K562 (cell line): ENCODE results near the gene RPS6KA2. TPM values are rescaled to one million over a fixed set of nuclear protein-coding genes. Genes with fewer than 3 reads are reported as not detected.

ENCODE experiments used
- ATAC-seq: fragments of 200-7000 bp; cut with Tn5 transposase; 3 replicates; pipeline ENCODE4 v1.9.1; 2020; ENCODE audit warnings: moderate library complexity
- BruUV-seq: library from RNA; stranded (reverse); fragments of 400-500 nt; replicated peaks from 2 replicates; lab custom pipeline; 2021; lab: Mats Ljungman, UMichigan
- CTCF ChIA-PET: fragments of 300-600 bp; formaldehyde crosslinking; extraction: SDS; loops from one replicate; lab custom pipeline; 2021; ENCODE audit warnings: low intra/inter-chr PET ratio; lab: Yijun Ruan, JAX
- POLR2A ChIA-PET: fragments of 300-600, 350-650 bp; sonication (Branson Sonifier 250); formaldehyde crosslinking; extraction: SDS; loops from one replicate; lab custom pipeline; 2021; ENCODE audit warnings: antibody characterized with exemption, inconsistent platforms; lab: Yijun Ruan, JAX
- DNase-seq, 4 experiments: peaks; one replicate each; pipeline versions ENCODE4 v3.0.0 to v3.0.0-alpha.2; 2011 to 2018; ENCODE audit warnings: low spot score in 3 of 4, mixed read lengths in 3 of 4; ENCODE audit errors: extremely low read depth in 1 of 4
- FAIRE-seq: peaks from 2 replicates; lab custom pipeline; 2011; peaks lifted over from hg19 to GRCh38; lab: Jason Lieb, UNC
- H2AFZ ChIP-seq: 2 replicates; pipeline ENCODE4 v1.6.0; 2011; ENCODE audit warnings: low read depth, low read length, control low read depth, inconsistent platforms
- H3K27ac ChIP-seq: fragments of 200-600 bp; 3 replicates; pipeline ENCODE4 v1.8.0; 2011; ENCODE audit warnings: low read depth, mild to moderate bottlenecking, control low read depth, inconsistent platforms, low read length, moderate library complexity, mixed read lengths; ENCODE audit errors: extremely low read depth
- H3K27me3 ChIP-seq, 2 experiments: fragments of 300-600 bp in 1 of 2; 2 replicates in 1 of 2; 3 replicates in 1 of 2; pipeline versions ENCODE4 v1.6.0 to v1.8.0; 2011; ENCODE audit warnings: inconsistent platforms in 2 of 2, low read length in 2 of 2, mild to moderate bottlenecking in 1 of 2, mixed read lengths in 1 of 2, moderate library complexity in 1 of 2; ENCODE audit not compliant: control insufficient read depth in 2 of 2, insufficient read depth in 2 of 2
- H3K36me3 ChIP-seq: fragments of 300-600 bp; 3 replicates; pipeline ENCODE4 v1.8.0; 2011; ENCODE audit warnings: mild to moderate bottlenecking, low read length, inconsistent platforms; ENCODE audit not compliant: control insufficient read depth, insufficient read depth
- H3K4me1 ChIP-seq, 2 experiments: fragments of 200-600 bp in 1 of 2; replicated peaks in 1 of 2; 2 replicates in 1 of 2; 3 replicates in 1 of 2; pipeline versions ENCODE4 v1.5.1 to v1.8.0; 2011; ENCODE audit warnings: inconsistent platforms in 2 of 2, low read length in 2 of 2, mild to moderate bottlenecking in 1 of 2, mixed read lengths in 1 of 2, moderate library complexity in 1 of 2; ENCODE audit not compliant: control insufficient read depth in 2 of 2, insufficient read depth in 2 of 2
- H3K4me2 ChIP-seq: 2 replicates; pipeline ENCODE4 v1.6.1; 2011; ENCODE audit warnings: low read length, control low read depth, inconsistent platforms, mixed read lengths; ENCODE audit not compliant: insufficient read depth
- H3K4me3 ChIP-seq: fragments of 200-600 bp; sonication (generic), shearing (Covaris generic); 2 replicates; pipeline ENCODE4 v1.5.1; 2016; ENCODE audit warnings: control low read depth, inconsistent platforms
- H3K79me2 ChIP-seq: fragments of 200-600 bp; 3 replicates; pipeline ENCODE4 v1.8.0; 2011; ENCODE audit warnings: low read length, inconsistent platforms; ENCODE audit not compliant: control insufficient read depth, insufficient read depth
- H3K9ac ChIP-seq, 2 experiments: 2 replicates each; pipeline versions ENCODE4 v1.6.0 to v1.6.1; 2011; ENCODE audit warnings: low read depth in 2 of 2, low read length in 2 of 2, control low read depth in 1 of 2, inconsistent platforms in 1 of 2, mild to moderate bottlenecking in 1 of 2, mixed read lengths in 1 of 2; ENCODE audit not compliant: insufficient read depth in 1 of 2
- H3K9me1 ChIP-seq: one replicate; pipeline ENCODE4 v1.6.0; 2011; ENCODE audit warnings: inconsistent platforms, mild to moderate bottlenecking, low read length, moderate library complexity; ENCODE audit not compliant: control insufficient read depth, insufficient read depth
- H3K9me3 ChIP-seq: replicated peaks from 2 replicates; pipeline ENCODE4 v1.5.1; 2011; ENCODE audit warnings: low read depth, low read length, inconsistent platforms; ENCODE audit not compliant: control insufficient read depth, insufficient read depth
- H4K20me1 ChIP-seq: replicated peaks from 2 replicates; pipeline ENCODE4 v1.6.1; 2011; ENCODE audit warnings: low read length, inconsistent platforms, mixed read lengths; ENCODE audit not compliant: control insufficient read depth, insufficient read depth
- ATF7 ChIP-seq: fragments of 450-650 bp; IDR thresholded peaks from 2 replicates; pipeline ENCODE4 v1.7.1; 2014; ENCODE audit warnings: mild to moderate bottlenecking, moderate library complexity
- ELF2 ChIP-seq: fragments of 250-450 bp; sonication (Bioruptor Pico); IDR thresholded peaks from 2 replicates; pipeline ENCODE4 v1.5.0; 2021; ENCODE audit warnings: mild to moderate bottlenecking
- GABPB2 ChIP-seq: fragments of 250-450 bp; sonication (Bioruptor Pico); conservative IDR thresholded peaks from 2 replicates; pipeline ENCODE4 v1.5.1; 2021; ENCODE audit warnings: mild to moderate bottlenecking
- MEF2D ChIP-seq: conservative IDR thresholded peaks from 2 replicates; pipeline ENCODE4 v1.6.1; 2016; ENCODE audit warnings: low read depth, missing genetic modification characterization, missing compliant biosample characterization
- NCOA4 ChIP-seq: fragments of 450-650 bp; IDR thresholded peaks from 2 replicates; pipeline ENCODE4 v1.6.1; 2018; ENCODE audit warnings: mild to moderate bottlenecking; ENCODE audit not compliant: partially characterized antibody
- NEUROD1 ChIP-seq: fragments of 150-350 bp; IDR thresholded peaks from 2 replicates; pipeline ENCODE4 v1.6.1; 2014; ENCODE audit warnings: borderline replicate concordance, low read length, low read depth; ENCODE audit not compliant: partially characterized antibody
- NFE2 ChIP-seq: IDR thresholded peaks from 2 replicates; pipeline ENCODE4 v1.6.1; 2014; ENCODE audit warnings: antibody characterized with exemption, low read depth
- PHTF2 ChIP-seq: fragments of 250-450 bp; sonication (Bioruptor Pico); IDR thresholded peaks from 2 replicates; pipeline ENCODE4 v1.5.0; 2021; ENCODE audit warnings: mild to moderate bottlenecking
- STAT5B ChIP-seq: fragments of 250-450 bp; sonication (Bioruptor Pico); IDR thresholded peaks from 2 replicates; pipeline ENCODE4 v1.8.0; 2021; ENCODE audit warnings: mild to moderate bottlenecking, inconsistent platforms
- XRCC4 ChIP-seq: IDR thresholded peaks from one replicate; pipeline ENCODE4 v1.6.1; 2011; ENCODE audit not compliant: insufficient read depth, insufficient read length; ENCODE audit errors: extremely low read depth
- ZBTB40 ChIP-seq, 2 experiments: fragments of 450-650 bp in 1 of 2; sonication (generic) in 1 of 2; formaldehyde crosslinking in 1 of 2; IDR thresholded peaks; 2 replicates each; pipeline versions ENCODE4 v1.7.1 to v1.9.0; 2016 to 2022; ENCODE audit warnings: inconsistent platforms in 1 of 2, mild to moderate bottlenecking in 1 of 2, missing genetic modification reagents in 1 of 2
- ZNF551 ChIP-seq: fragments of 250-450 bp; sonication (Bioruptor Pico); IDR thresholded peaks from 2 replicates; pipeline ENCODE4 v1.5.0; 2021; ENCODE audit warnings: mild to moderate bottlenecking, moderate library complexity
- ZSCAN29 ChIP-seq: fragments of 450-650 bp; IDR thresholded peaks from 2 replicates; pipeline ENCODE4 v1.6.1; 2017
- WGBS: fragments of 100-300 bp; shearing (Covaris generic); methylation state at CpG from one replicate; pipeline ENCODE4 v1.1.6; 2016; ENCODE audit warnings: low coverage, mixed read lengths; ENCODE audit not compliant: insufficient coverage; ENCODE audit errors: missing lambda C conversion rate; 5-methylcytosine and 5-hydroxymethylcytosine counted together
- in situ Hi-C: fragments of 300-500 bp; cut with MboI; formaldehyde crosslinking; loops from 4 replicates; pipeline ENCODE4 v1.15.0; 2018; ENCODE audit warnings: inconsistent platforms, mixed read lengths
- intact Hi-C: fragments of 100-400 bp; cut with micrococcal nuclease; formaldehyde crosslinking; loops from 2 replicates; pipeline ENCODE4 v1.14.2; 2022
- polyA plus RNA-seq, 8 experiments: library from polyadenylated mRNA; depleted of rRNA in 4 of 8; stranded (reverse) in 5 of 8; unstranded in 3 of 8; fragments of >200 nt; fragmentation: Nextera tagmentation in 2 of 8; fragmentation: Illumina TruSeq in 1 of 8; extraction: Ambion mirVana in 2 of 8; extraction: Trizol in 1 of 8; gene quantifications; 2 replicates each; pipeline versions ENCODE4 v1.2.1 to v1.2.3, GENCODE V29; 2011 to 2014; ENCODE audit warnings: inconsistent platforms in 1 of 8, missing spikeins in 1 of 8
- total RNA-seq, 7 experiments: library from RNA; depleted of rRNA in 6 of 7; stranded (reverse); fragments of >200 nt in 6 of 7; fragmentation: Illumina TruSeq in 2 of 7; extraction: Trizol in 2 of 7; gene quantifications; 2 replicates each; pipeline versions ENCODE4 v1.2.1 to v1.2.3, GENCODE V29; 2011 to 2021; ENCODE audit warnings: low replicate concordance in 1 of 7
- TF ChIP-seq, protein P1 (sequence below): fragments of 450-650 bp; IDR thresholded peaks from 2 replicates; pipeline ENCODE4 v1.6.1; 2018; ENCODE audit warnings: mild to moderate bottlenecking, low read depth; ENCODE audit not compliant: partially characterized antibody

RPS6KA2 gene
- total and polyA plus RNA-seq, 9 of the 15 experiments (the other 6 are each of a cell fraction or from before 2014, with no cell fraction given): 0.29 to 1.00 (median 0.53) TPM

GRCh38 chr6:166654573-166654972 lies 27.5 kb upstream of the RPS6KA2 start:
- no peaks in the 10 kb centered on the region for H3K79me2 ChIP-seq
- H4K20me1 ChIP-seq: no peaks in the 10 kb centered on the region
- intact Hi-C loops (no loop called here), in situ Hi-C loops (no loop called here)
- no TSS peak for BruUV-seq
- H3K4me3 ChIP-seq: no peak overlapping the region
- no peak overlapping the region for H3K9ac ChIP-seq
- 1% methylated on average over 7 of the region's 7 CpGs for WGBS
- no peaks in the 10 kb centered on the region for H3K9me1 ChIP-seq
- ChIA-PET POLR2A (interaction anchor here (0.6 kb wide), 1 partner anchor 337 kb away, joined by 3 read pairs; no protein-coding TSS in a partner anchor), CTCF (no interaction called here)
- FAIRE-seq (no peak), ATAC-seq (no peak), DNase-seq (no peak)
- H2AFZ ChIP-seq: no peak overlapping the region
- H3K27me3 ChIP-seq: peaks cover 60 to 79% of the 10 kb centered on the region in 2 experiments
- H3K27ac ChIP-seq: no peak overlapping the region
- no peaks in the 10 kb centered on the region for H3K36me3 ChIP-seq
- H3K4me1 ChIP-seq: no peaks in the 10 kb centered on the region
- H3K4me2 ChIP-seq: no peak overlapping the region
- no peaks in the 10 kb centered on the region for H3K9me3 ChIP-seq
- TF ChIP-seq ZBTB40 (IDR thresholded peaks at IDR 0.05): no peak
- TF ChIP-seq ZBTB40 (CRISPR knock-in tag; IDR thresholded peaks at IDR 0.05): no peak
- TF ChIP-seq NCOA4: no peak
- TF ChIP-seq MEF2D: no peak
- TF ChIP-seq GABPB2 (CRISPR knock-in tag): no peak
- no peak for TF ChIP-seq NEUROD1
- no peak for TF ChIP-seq ELF2 (CRISPR knock-in tag)
- TF ChIP-seq ATF7: no peak
- TF ChIP-seq STAT5B (CRISPR knock-in tag): no peak
- TF ChIP-seq ZSCAN29: no peak
- no peak for TF ChIP-seq ZNF551 (CRISPR knock-in tag)
- TF ChIP-seq, protein P1, sequence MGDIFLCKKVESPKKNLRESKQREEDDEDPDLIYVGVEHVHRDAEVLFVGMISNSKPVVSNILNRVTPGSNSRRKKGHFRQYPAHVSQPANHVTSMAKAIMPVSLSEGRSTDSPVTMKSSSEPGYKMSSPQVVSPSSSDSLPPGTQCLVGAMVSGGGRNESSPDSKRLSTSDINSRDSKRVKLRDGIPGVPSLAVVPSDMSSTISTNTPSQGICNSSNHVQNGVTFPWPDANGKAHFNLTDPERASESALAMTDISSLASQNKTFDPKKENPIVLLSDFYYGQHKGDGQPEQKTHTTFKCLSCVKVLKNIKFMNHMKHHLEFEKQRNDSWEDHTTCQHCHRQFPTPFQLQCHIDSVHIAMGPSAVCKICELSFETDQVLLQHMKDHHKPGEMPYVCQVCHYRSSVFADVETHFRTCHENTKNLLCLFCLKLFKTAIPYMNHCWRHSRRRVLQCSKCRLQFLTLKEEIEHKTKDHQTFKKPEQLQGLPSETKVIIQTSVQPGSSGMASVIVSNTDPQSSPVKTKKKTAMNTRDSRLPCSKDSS: no peak
- no peak for TF ChIP-seq XRCC4
- no peak for TF ChIP-seq PHTF2 (CRISPR knock-in tag)
- TF ChIP-seq NFE2: no peak
